Natural killer cell (primary cell): ENCODE measurements around the gene IQSEC1. TPM values are rescaled to one million over a fixed set of nuclear protein-coding genes. Genes with fewer than 3 reads are reported as not detected.
A peak's percentile ranks its signal among the peaks of the same experiment; 100 is the strongest.

Experiments
- ATAC-seq, 3 donors: fragments of 150-1000 bp in 2 of 3; fragments of 200-7000 bp in 1 of 3; cut with Tn5 transposase; 1 replicate in 1 of 3; 2 replicates in 2 of 3; pipeline ENCODE4 v1.10.0; 2021; ENCODE audit warnings: mild to moderate bottlenecking in 2 of 3, moderate library complexity in 2 of 3
- DNase-seq, 2 donors: peaks; one replicate each; pipeline versions ENCODE4 v3.0.0 to v3.0.0-alpha.2; 2013 to 2021; ENCODE audit warnings: mixed read lengths in 1 of 2
- H3K27ac ChIP-seq: one replicate; pipeline ENCODE4 v1.5.1; 2013; ENCODE audit warnings: mild to moderate bottlenecking, low read length
- H3K27me3 ChIP-seq: one replicate; pipeline ENCODE4 v1.6.1; 2013; ENCODE audit warnings: low read length; ENCODE audit not compliant: control insufficient read depth, insufficient read depth
- H3K36me3 ChIP-seq: one replicate; pipeline ENCODE4 v1.6.1; 2013; ENCODE audit warnings: low read length; ENCODE audit not compliant: control insufficient read depth, insufficient read depth
- H3K4me1 ChIP-seq: one replicate; pipeline ENCODE4 v1.6.1; 2013; ENCODE audit warnings: low read length; ENCODE audit not compliant: control insufficient read depth, insufficient read depth
- H3K4me3 ChIP-seq: one replicate; pipeline ENCODE4 v1.5.1; 2013; ENCODE audit warnings: low read length
- H3K9me3 ChIP-seq: one replicate; pipeline ENCODE4 v1.6.1; 2013; ENCODE audit warnings: low read length; ENCODE audit not compliant: control insufficient read depth, insufficient read depth
- H3K27ac Mint-ChIP-seq, 2 donors: one replicate each; pipeline ENCODE4 v1.8.0; 2022; ENCODE audit warnings: mild to moderate bottlenecking in 2 of 2, mixed read lengths in 2 of 2, moderate library complexity in 1 of 2
- H3K27me3 Mint-ChIP-seq, 2 donors: one replicate each; pipeline ENCODE4 v1.8.0; 2022; ENCODE audit warnings: low read depth in 2 of 2, mixed read lengths in 2 of 2
- H3K36me3 Mint-ChIP-seq: one replicate; pipeline ENCODE4 v1.8.0; 2022; ENCODE audit warnings: mixed read lengths
- H3K4me1 Mint-ChIP-seq, 2 donors: one replicate each; pipeline ENCODE4 v1.8.0; 2022; ENCODE audit warnings: mixed read lengths in 2 of 2
- H3K4me3 Mint-ChIP-seq: one replicate; pipeline ENCODE4 v1.8.0; 2022; ENCODE audit warnings: mild to moderate bottlenecking, moderate library complexity, mixed read lengths
- H3K9me3 Mint-ChIP-seq, 2 donors: one replicate each; pipeline ENCODE4 v1.8.0; 2022; ENCODE audit warnings: mixed read lengths in 2 of 2
- whole genome bisulfite sequencing: methylation state at CpG from one replicate; pipeline ENCODE4 v1.1.7; 2013; ENCODE audit warnings: missing lambda C conversion rate; ENCODE audit not compliant: insufficient coverage; 5-methylcytosine and 5-hydroxymethylcytosine counted together
- intact Hi-C: fragments of 100-400 bp; cut with micrococcal nuclease; formaldehyde crosslinking; loops from one replicate; pipeline ENCODE4 v1.14.2; 2022
- total RNA-seq, 4 donors: library from RNA; stranded (reverse); fragments of 120-200 nt in 1 of 4; gene quantifications; one replicate each; pipeline versions ENCODE4 v1.2.3 to v1.2.4, GENCODE V29; 2013 to 2022
- TF ChIP-seq, protein P1 (sequence below): fragments of 200-600 bp; IDR thresholded peaks from one replicate; pipeline ENCODE4 v1.8.0; 2022; ENCODE audit warnings: antibody characterized with exemption

IQSEC1 gene
- total RNA-seq, 3 donors from 2014 or later (not counting 1 experiment from before 2014, with no cell fraction given) = 124 to 189 (median 138) TPM

DNA sequence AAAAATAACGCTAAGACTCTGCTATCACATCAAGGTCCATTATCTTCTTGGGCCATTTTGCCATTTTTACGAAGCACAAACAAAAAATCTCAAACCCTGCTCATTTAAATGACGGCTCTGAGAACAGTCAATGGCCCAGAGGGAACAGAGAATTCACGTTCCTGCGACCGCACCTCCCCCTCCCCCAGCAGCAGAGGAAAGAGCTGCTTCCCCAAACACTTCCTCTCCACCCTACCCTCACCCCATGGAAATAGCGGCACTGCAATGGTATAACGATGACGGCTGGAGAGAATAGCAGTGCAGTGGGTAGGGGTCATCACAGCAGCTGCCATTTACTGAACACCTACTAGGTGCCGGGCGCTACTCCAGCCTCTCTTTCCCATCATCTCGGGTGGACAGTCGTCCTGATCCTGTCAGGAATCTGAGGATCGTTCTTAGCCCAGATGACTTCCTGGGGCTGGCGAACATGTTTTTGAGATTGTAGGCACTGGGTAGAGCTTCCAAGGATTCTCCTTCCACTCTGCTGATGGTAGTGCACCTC, 113.3 kb downstream of the IQSEC1 start:
- no peaks in the 10 kb centered on the region for H3K36me3 Mint-ChIP-seq
- WGBS = 42% methylated on average over 14 of the region's 15 CpGs
- no peak overlapping the region for H3K4me3 Mint-ChIP-seq
- TF ChIP-seq, protein P1, sequence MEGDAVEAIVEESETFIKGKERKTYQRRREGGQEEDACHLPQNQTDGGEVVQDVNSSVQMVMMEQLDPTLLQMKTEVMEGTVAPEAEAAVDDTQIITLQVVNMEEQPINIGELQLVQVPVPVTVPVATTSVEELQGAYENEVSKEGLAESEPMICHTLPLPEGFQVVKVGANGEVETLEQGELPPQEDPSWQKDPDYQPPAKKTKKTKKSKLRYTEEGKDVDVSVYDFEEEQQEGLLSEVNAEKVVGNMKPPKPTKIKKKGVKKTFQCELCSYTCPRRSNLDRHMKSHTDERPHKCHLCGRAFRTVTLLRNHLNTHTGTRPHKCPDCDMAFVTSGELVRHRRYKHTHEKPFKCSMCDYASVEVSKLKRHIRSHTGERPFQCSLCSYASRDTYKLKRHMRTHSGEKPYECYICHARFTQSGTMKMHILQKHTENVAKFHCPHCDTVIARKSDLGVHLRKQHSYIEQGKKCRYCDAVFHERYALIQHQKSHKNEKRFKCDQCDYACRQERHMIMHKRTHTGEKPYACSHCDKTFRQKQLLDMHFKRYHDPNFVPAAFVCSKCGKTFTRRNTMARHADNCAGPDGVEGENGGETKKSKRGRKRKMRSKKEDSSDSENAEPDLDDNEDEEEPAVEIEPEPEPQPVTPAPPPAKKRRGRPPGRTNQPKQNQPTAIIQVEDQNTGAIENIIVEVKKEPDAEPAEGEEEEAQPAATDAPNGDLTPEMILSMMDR = no peak
- H3K4me1 Mint-ChIP-seq = peaks cover 72 to 94% of the 10 kb centered on the region in 2 donors
- H3K27ac Mint-ChIP-seq = peak overlapping the region; percentile 52 to 63
- peaks cover 92% of the 10 kb centered on the region for H3K4me1 ChIP-seq
- H3K27ac ChIP-seq = no peak overlapping the region
- H3K4me3 ChIP-seq = no peak overlapping the region
- intact Hi-C loops = no loop called here
- no peaks in the 10 kb centered on the region for H3K27me3 ChIP-seq
- no peaks in the 10 kb centered on the region for H3K36me3 ChIP-seq
- H3K27me3 Mint-ChIP-seq = no peaks in the 10 kb centered on the region
- DNase-seq (no peak), ATAC-seq (peak in 1 of 3 donors; percentile 42)
- no peaks in the 10 kb centered on the region for H3K9me3 ChIP-seq
- no peaks in the 10 kb centered on the region for H3K9me3 Mint-ChIP-seq

DNA sequence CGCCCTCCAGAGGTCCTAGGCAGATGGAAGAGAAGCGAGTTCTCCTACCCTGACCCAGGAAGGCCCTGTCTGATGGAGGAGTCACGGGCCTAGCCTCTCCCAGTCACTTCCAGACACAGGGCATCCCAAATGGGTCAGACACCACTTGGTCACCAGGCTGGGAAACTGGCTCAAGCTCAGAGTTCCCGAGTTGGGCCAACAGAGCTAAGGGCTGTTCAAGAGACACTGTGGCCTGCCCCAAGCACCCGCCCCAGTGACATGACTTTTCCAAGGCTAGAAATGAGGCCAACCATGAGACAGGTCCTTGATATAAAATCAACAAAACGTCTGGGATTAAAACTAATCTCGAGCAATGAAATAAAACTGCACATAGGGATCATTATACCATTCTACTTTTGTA, 113.8 kb downstream of the IQSEC1 start:
- Histone ChIP-seq H3K36me3 (no peaks in the 10 kb centered on the region), H3K9me3 (no peaks in the 10 kb centered on the region), H3K27ac (no peak overlapping the region), H3K27me3 (no peaks in the 10 kb centered on the region), H3K4me3 (no peak overlapping the region), H3K4me1 (peaks cover 92% of the 10 kb centered on the region)
- no peak for ATAC-seq
- Mint-ChIP-seq H3K27ac (no peak overlapping the region), H3K4me1 (peaks cover 75 to 94% of the 10 kb centered on the region in 2 donors), H3K4me3 (no peak overlapping the region), H3K9me3 (no peaks in the 10 kb centered on the region), H3K36me3 (no peaks in the 10 kb centered on the region), H3K27me3 (no peaks in the 10 kb centered on the region)
- no peak for DNase-seq
- 84% methylated on average over 7 of the region's 7 CpGs for WGBS
- intact Hi-C loops = no loop called here
- TF ChIP-seq, protein P1 = no peak

DNA sequence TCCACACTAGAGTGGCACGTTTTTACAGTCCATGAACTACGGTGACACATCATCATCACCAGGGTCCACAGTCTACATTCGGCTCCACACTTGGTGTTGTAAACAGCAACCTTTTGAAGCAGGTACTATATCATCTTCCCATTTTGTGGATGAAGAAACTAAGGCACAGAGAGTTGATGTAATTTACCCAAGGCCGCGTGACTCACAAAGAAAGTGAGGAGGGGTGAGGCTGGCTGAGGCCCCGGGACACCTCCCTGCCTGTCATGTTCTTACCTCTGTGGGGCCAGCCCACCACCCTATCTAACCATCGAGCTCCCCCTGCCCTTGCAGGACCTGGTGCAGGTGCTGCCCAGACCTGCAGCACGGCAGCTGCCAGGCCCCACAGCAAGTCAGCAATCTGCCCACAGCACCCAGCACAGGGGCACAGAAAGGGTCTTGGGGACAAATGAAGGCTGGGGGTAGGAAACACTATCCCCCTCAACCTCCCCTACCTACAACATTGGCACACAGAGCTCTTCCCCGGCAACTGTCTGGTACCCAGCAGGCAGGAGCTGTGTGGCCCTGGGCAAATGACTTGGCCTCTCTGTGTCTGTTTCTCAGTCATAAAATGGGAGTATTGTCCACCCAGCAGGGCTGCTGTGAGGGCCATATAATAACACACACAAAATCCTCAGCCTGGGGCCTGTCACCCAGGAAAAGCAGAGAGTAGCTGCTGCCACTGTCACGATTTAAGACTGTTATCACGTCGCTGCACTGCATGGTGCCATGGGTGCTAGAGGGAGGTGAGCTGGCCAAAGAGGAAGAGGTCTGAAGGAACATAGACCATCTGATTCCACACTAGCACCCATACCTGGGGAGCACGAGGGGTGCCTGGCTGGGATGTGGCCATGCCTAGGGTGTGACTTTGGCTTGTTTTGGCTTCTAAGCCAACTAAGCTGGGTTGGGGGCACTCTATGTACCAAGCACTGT, 115.1 kb downstream of the IQSEC1 start:
- Mint-ChIP-seq H3K36me3 (no peaks in the 10 kb centered on the region), H3K4me1 (peaks cover 76 to 93% of the 10 kb centered on the region in 2 donors), H3K4me3 (no peak overlapping the region), H3K9me3 (no peaks in the 10 kb centered on the region), H3K27ac (peak overlapping the region; percentile 41 to 73), H3K27me3 (no peaks in the 10 kb centered on the region)
- intact Hi-C loops = no loop called here
- peaks cover 6% of the 10 kb centered on the region for H3K36me3 ChIP-seq
- 88% methylated on average over 13 of the region's 13 CpGs for WGBS
- H3K9me3 ChIP-seq = no peaks in the 10 kb centered on the region
- no peak overlapping the region for H3K27ac ChIP-seq
- no peak for ATAC-seq
- no peak for DNase-seq
- peaks cover 89% of the 10 kb centered on the region for H3K4me1 ChIP-seq
- H3K27me3 ChIP-seq = no peaks in the 10 kb centered on the region
- H3K4me3 ChIP-seq = no peak overlapping the region
- TF ChIP-seq, protein P1 = no peak
